Ecto neural progenitor cell (in vitro differentiated cells): ENCODE results near the gene DSE.

Experiments
- DNase-seq: peaks from one replicate; pipeline ENCODE4 v3.0.0-alpha.2; 2018; ENCODE audit warnings: low spot score

The DSE gene

DNA sequence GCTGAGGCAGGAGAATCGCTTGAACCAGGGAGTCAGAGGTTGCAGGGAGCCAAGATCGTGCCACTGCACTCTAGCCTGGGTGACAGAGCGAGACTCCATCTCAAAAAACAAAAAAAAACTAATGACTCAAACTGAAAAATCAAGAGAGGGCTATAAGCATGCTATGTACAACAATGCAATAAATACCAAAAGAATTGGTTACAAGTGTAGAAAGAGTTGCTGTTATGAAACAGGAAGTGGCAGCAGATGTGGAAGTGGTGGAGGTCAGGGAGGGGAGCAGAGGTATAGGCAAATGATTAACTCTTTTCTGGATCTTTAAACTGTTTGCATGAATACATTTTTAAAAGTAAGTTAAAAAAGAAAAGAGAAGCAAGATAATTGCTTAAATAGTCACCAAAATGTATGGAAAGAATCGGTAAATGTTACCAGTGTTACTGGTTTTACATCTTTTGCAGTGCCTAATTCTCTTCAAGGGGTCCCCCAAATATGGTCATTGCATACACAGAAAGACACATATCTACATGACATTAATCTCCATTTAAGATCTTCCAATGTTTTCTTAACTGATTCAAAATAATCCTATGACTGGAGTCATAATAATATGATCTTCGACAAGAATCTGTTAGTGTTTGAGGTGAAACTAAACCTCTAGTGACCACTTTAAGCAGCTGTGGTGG lies 105.4 kb downstream of the DSE start:
- no peak for DNase-seq

DNA sequence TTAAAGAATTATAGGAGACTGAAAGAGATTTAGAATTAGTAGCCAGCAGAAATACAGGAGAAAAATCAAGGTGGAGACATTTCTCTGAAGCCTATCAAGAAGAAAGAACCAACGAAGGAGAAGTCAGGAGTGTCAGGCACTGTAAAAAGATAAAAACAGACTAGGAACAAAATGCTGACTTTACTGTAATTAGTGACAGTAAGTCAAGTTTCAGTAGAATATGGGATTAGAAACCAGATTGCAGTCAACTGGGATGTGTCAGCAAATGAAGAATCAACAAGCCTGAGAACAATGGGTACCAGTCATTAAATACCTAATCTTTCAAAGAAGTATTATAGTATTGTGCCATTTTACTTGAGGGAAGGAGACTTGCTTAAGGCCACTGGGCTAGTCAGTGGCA lies 112.0 kb downstream of the DSE start:
- DNase-seq, result no peak

DNA sequence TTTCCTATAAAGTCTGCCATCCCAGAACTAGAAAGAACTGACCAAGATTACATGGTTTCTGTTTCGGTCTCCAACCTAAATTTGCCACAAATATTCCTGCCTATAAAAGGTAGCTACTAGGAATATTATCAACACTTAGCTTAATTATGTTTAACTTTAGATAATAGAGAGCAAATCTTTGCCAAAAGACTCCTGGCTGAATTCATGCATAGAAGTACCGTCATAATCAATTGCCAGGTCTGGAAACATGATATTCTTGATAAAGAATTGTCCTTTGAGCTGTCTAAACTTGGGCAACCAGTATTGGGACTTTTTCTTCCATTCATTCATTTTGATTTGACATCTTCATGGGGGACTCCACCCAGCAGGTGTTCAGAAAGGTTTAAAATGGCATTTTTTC lies 112.9 kb downstream of the DSE start:
- no peak for DNase-seq

DNA sequence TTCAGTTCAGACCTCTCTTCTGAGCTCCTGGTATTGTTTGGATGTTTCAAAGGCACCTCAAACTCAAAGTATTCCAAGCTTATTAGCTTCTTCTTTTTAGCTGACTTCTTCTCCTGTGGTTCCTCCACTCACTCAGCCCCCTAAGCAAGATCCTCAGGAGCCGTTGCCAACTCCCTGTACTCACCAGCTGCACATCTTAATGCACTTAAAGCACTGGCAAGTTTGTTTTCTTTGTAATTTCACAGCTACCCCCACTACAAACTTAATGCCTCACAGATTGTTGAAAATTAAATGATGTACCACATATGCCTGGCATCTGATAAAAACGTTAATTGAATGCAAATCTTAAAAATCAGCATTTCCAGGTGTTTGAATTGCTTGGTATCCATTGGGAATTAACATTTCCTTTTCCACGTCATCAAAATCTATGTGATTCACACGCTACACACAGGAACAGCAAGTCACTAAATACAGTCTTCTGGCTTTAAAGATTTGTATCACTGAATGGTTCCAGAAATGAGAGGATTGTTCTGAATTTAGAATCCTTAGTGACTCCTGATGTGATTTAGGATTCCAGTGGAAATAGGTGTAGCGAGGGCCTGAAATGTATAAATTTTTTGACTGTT lies 114.9 kb downstream of the DSE start:
- no peak for DNase-seq

DNA sequence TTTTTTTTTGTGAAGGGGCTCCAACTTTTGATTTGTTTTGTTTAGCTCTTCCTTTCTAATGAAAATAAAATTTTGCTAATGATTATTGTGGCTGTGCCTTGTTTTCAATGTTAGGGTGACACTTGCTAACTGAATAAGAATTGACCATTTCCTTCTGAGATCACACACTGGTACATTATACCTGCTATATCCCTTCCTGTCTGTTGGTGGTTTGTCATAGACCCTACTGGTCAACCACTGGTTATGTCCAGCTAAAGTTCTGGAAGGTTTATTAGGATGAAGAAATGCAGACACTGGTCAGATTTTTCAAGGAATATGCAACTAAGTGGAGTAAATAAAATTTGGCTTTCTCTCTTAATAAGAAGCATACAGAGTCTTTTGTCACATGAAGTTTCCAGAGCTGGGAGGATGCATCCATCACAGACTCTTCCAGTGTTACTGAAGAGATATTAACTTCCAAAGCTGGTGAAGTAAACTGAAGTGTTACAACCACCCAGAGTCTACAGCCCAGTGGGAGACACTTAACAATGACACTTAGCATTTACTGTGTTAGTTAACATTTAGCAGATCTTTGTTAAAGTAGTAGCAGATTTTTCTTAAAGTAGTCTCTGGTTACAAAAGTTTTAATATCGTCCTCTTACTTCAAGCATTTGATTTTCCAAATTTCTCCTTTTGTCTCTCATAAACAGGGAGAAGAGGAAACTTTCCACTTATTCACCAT lies 121.0 kb downstream of the DSE start:
- DNase-seq, result no peak

DNA sequence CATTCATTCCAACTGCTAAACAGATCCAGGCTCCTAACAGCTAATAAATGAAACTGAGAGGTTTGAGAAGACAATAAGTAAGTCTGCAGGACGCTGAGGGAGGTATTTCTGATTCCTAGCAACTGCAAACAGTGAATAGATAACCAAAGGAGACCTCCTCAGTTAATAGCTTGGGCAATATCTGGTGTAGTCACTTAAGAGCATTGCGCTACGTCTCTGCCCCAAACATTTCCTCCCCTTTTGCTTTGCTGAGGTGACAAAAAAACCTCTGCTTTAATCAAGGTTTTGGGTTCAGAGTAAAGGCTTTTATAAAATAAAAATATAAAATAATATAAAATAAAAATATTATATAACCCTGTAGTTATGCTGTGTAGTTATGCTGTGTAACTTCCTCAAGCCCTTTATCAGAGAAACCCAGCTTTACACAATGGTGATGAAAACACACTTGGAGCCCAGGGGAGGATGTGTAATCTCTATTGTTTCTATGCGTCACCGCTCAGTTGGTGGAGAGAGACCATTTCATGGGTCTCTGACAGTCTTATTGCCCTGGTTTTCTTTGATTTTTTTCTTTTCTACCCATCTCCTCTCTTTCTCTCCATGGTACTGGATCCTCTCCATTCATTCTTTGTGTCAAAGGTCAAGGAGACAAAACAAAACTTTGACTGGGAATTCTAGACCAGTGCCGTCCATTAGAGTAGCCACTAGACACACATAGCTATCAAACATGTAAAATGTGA lies 121.8 kb downstream of the DSE start:
- DNase-seq, result no peak
